ENCODE measurements around the gene SLC36A1.

SLC36A1 gene

GRCh38 chr5:151528996-151529395 lies 81.6 kb downstream of the SLC36A1 start:
- Histone ChIP-seq H3K4me3 (ENCODE audit: low read length) (no peak overlapping the region), H3K36me3 (ENCODE audit: control insufficient read depth, low read length) (no peaks in the 10 kb centered on the region), H3F3A (ENCODE audit: control insufficient read depth, insufficient read depth) (no peaks in the 10 kb centered on the region), H4K20me1 (ENCODE audit: control insufficient read depth, insufficient read depth, low read depth, low read length) (no peaks in the 10 kb centered on the region), H3K27ac (ENCODE audit: low read depth, low read length) (no peak overlapping the region), H3K79me2 (ENCODE audit: control insufficient read depth, low read length) (no peaks in the 10 kb centered on the region), H3K4me1 (ENCODE audit: control insufficient read depth, low read length) (no peaks in the 10 kb centered on the region), H3K4me2 (ENCODE audit: low read length) (no peak overlapping the region), H3K9me3 (ENCODE audit: control insufficient read depth, insufficient read depth, low read length) (no peaks in the 10 kb centered on the region), H3K27me3 (ENCODE audit: control insufficient read depth, low read length) (peaks cover 5% of the 10 kb centered on the region), H3K9me2 (replicated peaks; ENCODE audit: control insufficient read depth, low read length) (no peaks in the 10 kb centered on the region)
- TF ChIP-seq, protein P1, sequence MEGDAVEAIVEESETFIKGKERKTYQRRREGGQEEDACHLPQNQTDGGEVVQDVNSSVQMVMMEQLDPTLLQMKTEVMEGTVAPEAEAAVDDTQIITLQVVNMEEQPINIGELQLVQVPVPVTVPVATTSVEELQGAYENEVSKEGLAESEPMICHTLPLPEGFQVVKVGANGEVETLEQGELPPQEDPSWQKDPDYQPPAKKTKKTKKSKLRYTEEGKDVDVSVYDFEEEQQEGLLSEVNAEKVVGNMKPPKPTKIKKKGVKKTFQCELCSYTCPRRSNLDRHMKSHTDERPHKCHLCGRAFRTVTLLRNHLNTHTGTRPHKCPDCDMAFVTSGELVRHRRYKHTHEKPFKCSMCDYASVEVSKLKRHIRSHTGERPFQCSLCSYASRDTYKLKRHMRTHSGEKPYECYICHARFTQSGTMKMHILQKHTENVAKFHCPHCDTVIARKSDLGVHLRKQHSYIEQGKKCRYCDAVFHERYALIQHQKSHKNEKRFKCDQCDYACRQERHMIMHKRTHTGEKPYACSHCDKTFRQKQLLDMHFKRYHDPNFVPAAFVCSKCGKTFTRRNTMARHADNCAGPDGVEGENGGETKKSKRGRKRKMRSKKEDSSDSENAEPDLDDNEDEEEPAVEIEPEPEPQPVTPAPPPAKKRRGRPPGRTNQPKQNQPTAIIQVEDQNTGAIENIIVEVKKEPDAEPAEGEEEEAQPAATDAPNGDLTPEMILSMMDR (IDR thresholded peaks at IDR 0.05; ENCODE audit: low read depth, low read length, poor library complexity, severe bottlenecking): no peak
- TF ChIP-seq EZH2phosphoT487 (IDR thresholded peaks at IDR 0.05; ENCODE audit: borderline replicate concordance, low read length): no peak

- H3K4me1 ChIP-seq (ENCODE audit: control insufficient read depth, low read length): no peaks in the 10 kb centered on the region
- no peak for TF ChIP-seq EZH2phosphoT487 (IDR thresholded peaks at IDR 0.05; ENCODE audit: borderline replicate concordance, low read length)
- TF ChIP-seq, protein P1 (IDR thresholded peaks at IDR 0.05; ENCODE audit: low read depth, low read length, poor library complexity, severe bottlenecking): no peak
Measured at GRCh38 chr5:151531581-151531980, 84.2 kb downstream of the SLC36A1 start.

GRCh38 chr5:151532416-151532815 lies 85.0 kb downstream of the SLC36A1 start:
- Histone ChIP-seq H3K9me3 (ENCODE audit: control insufficient read depth, insufficient read depth, low read length) (no peaks in the 10 kb centered on the region), H3F3A (ENCODE audit: control insufficient read depth, insufficient read depth) (no peaks in the 10 kb centered on the region), H3K79me2 (ENCODE audit: control insufficient read depth, low read length) (no peaks in the 10 kb centered on the region), H3K9me2 (replicated peaks; ENCODE audit: control insufficient read depth, low read length) (no peaks in the 10 kb centered on the region), H4K20me1 (ENCODE audit: control insufficient read depth, insufficient read depth, low read depth, low read length) (no peaks in the 10 kb centered on the region), H3K36me3 (ENCODE audit: control insufficient read depth, low read length) (no peaks in the 10 kb centered on the region), H3K27ac (ENCODE audit: low read depth, low read length) (no peak overlapping the region), H3K4me2 (ENCODE audit: low read length) (no peak overlapping the region), H3K4me1 (ENCODE audit: control insufficient read depth, low read length) (no peaks in the 10 kb centered on the region), H3K4me3 (ENCODE audit: low read length) (no peak overlapping the region), H3K27me3 (ENCODE audit: control insufficient read depth, low read length) (peaks cover 11% of the 10 kb centered on the region)
- no peak for TF ChIP-seq EZH2phosphoT487 (IDR thresholded peaks at IDR 0.05; ENCODE audit: borderline replicate concordance, low read length)
- TF ChIP-seq, protein P1 (IDR thresholded peaks at IDR 0.05; ENCODE audit: low read depth, low read length, poor library complexity, severe bottlenecking): no peak

More at GRCh38 chr5:151531581-151531980, 84.2 kb downstream of the SLC36A1 start:
- H3K36me3 ChIP-seq (ENCODE audit: control insufficient read depth, low read length): no peaks in the 10 kb centered on the region
- no peaks in the 10 kb centered on the region for H4K20me1 ChIP-seq (ENCODE audit: control insufficient read depth, insufficient read depth, low read depth, low read length)
- H3F3A ChIP-seq (ENCODE audit: control insufficient read depth, insufficient read depth): no peaks in the 10 kb centered on the region
- H3K9me3 ChIP-seq (ENCODE audit: control insufficient read depth, insufficient read depth, low read length): no peaks in the 10 kb centered on the region
- H3K4me2 ChIP-seq (ENCODE audit: low read length): no peak overlapping the region
- H3K79me2 ChIP-seq (ENCODE audit: control insufficient read depth, low read length): no peaks in the 10 kb centered on the region
- no peak overlapping the region for H3K27ac ChIP-seq (ENCODE audit: low read depth, low read length)
- no peak overlapping the region for H3K4me3 ChIP-seq (ENCODE audit: low read length)
- H3K9me2 ChIP-seq (replicated peaks; ENCODE audit: control insufficient read depth, low read length): no peaks in the 10 kb centered on the region
- H3K27me3 ChIP-seq (ENCODE audit: control insufficient read depth, low read length): peaks cover 14% of the 10 kb centered on the region
